NCI-H345 treated with DMSO at 0.1 percent for 48 hours (cell line): Measurements from ENCODE around the gene SEC24B.
"Not testable (repeated sequence)": the region's sequence is repeated elsewhere in the genome, so short reads cannot be mapped to it uniquely, and the experiment has no call there.

Source experiments
- DNase-seq: peaks from one replicate; lab custom pipeline; 2025; ENCODE audit not compliant: unreplicated experiment; lab: John Stamatoyannopoulos, UW

The SEC24B gene

DNA sequence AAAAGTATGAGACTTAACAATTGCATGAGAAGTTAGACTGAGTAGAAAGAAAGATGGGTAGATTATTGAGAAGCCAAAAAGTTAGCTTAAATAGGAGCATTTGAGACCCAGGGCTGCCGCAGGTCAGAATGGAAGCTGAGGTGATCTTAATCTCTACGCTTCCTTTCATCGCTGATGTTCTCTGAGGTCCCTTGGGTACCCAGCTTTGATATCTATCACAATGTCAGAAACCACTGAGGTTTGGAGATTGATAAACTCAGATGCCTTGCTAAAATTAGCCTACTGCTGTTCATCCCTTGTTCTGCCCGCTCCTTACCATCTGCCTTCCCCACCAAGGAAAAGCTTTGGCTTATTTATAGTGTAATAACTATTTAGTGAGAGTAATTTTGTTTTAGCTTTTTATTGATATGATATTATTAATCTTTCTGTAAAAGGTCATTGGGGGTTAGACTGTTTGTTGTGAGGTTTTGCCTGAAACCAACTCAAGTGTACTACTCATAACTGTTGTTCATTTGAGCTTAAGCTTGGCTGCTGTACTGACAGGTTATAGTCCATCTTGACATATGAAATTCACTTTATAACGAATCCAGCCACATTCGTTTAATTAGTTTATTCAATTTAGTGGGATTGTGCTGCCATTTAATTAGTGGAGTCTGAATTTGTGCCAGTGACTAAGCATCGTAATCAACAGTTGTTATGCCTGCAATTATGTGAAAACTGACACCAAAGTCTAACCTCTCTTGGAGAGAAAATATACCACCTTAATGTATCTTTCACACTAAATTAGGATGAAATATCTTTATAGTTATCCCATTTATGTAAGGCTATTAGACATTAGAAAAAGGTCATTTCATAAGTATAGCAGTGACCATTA is 141.6 kb downstream of the SEC24B start:
- DNase-seq: no peak

DNA sequence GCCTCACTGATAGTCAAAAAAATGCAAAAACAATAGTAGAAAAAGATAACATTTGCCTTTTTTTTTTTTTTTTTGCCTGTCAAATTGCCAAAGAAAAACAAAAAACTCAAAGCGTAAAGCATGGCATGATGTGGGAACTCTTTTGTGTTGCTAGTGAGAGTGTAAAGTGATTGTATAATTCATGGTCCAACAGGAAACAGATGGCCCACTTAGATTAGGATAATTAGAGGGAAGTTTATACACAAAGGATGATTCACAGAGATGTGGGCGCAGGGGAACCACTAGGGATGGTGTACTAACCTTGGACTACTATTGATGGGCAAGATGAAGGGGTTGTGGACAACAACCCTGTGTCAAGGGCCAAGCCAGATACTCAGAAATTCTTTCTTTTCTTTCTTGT is 142.8 kb downstream of the SEC24B start:
- no peak for DNase-seq

DNA sequence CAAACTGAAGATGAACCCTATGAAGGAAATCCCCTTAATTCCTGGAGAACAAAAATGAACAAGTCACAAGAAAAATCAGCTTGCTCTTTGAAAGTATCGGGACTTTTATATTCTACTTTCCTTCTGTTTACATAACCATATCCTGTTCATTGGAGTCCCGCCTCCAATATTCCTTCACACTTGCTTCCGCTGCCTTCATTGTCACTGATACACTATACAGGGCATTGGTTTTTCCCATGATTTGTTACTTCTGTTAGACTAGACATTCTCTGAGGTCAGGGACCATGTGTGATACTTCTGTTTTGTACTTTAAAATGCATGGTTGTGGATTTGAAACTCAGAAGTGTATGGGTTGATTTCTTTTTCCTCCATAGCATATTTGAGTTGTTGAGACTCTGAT is 145.2 kb downstream of the SEC24B start:
- no peak for DNase-seq

DNA sequence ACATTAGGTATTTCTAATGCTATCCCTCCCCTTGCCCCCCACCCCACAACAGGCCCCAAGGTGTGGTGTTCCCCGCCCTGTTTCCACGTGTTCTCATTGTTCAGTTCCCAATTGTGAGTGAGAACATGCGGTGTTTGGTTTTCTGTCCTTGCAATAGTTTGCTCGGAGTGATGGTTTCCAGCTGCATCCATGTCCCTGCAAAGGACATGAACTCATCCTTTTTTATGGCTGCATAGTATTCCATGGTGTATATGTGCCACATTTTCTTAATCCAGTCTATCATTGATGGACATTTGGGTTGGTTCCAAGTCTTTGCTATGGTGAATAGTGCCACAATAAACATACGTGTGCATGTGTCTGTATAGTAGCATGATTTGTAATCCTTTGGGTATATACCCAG is 146.4 kb downstream of the SEC24B start:
- not testable (repeated sequence) for DNase-seq

- DNase-seq: no peak
Observed at GRCh38 chr4:109588176-109588575, 154.6 kb downstream of the SEC24B start.

GRCh38 chr4:109589119-109589518 is 155.5 kb downstream of the SEC24B start:
- no peak for DNase-seq

- no peak for DNase-seq
Observed at GRCh38 chr4:109589605-109590004, 156.0 kb downstream of the SEC24B start.
